B cell (primary cell): ENCODE data around the gene SURF2.

Experiments used
- CTCF ChIP-seq: fragments of 200-600 bp; IDR thresholded peaks from one replicate; pipeline ENCODE4 v1.8.0; 2022; ENCODE audit warnings: antibody characterized with exemption, mild to moderate bottlenecking
- EZH2 ChIP-seq: IDR thresholded peaks from 2 replicates; pipeline ENCODE4 v1.6.1; 2012; ENCODE audit warnings: borderline replicate concordance, low read depth, mild to moderate bottlenecking, moderate library complexity, low read length; ENCODE audit not compliant: insufficient read depth, poor library complexity, severe bottlenecking

DNA sequence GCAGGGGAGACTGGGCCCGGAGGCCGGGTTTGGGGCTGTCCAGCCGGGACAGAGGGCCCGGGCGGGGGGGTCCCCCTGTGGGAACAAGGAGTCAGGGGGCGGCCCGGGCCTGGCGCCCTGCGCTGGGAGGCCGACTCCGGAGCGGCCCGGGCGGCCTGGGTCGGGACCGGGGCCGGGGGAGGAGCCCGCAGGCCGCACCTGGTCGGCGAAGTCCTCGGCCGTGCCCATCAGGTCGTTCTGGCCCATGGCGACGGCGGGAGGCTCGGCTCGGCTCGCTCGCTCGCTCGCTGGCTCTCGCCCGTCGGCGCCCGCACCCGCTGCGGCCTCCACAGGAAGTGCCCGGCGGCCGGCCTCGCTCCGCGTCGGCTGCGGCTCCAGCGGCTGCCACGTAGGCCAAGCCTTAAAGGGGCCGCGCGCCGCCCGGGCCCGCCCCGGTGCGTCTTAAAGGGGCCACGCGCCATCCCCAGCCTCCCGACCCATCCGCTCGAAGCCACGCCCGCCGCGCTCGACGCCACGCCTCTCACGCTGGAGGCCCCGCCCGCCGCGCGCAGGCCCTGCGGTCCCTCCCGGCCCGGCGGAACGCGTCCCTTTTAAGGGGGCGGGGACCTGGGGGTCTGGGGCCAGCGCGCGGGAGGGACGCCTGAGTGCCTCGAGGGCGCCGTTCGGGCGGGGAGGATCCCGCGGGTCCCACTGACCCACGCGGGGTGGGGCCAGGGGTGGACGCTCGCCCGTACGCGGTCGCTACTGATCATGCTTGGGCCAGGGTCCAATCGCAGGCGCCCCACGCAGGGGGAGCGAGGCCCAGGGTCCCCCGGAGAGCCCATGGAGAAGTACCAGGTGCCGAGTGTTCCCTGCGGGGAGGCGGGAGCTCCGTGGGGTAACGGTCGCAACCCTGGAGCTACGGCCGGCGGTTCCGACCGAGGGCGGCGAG lies 19.6 kb downstream of the SURF2 start, which contains the start of the genes STKLD1 and SURF4:
- TF ChIP-seq CTCF, result no peak
- no peak for TF ChIP-seq EZH2
